Stimulated activated CD8-positive, alpha-beta memory T cell treated with anti-CD3 and anti-CD28 coated beads, Interleukin-4, amount 100 ng/mL, for 48 hours (primary cell): Measurements from ENCODE around the gene FRMD1.
"Not testable (repeated sequence)": the region's sequence is repeated elsewhere in the genome, so short reads cannot be mapped to it uniquely, and the experiment has no call there.

Experiments used
- DNase-seq: peaks from one replicate; pipeline ENCODE4 v3.0.0-alpha.2; 2020

The FRMD1 gene

DNA sequence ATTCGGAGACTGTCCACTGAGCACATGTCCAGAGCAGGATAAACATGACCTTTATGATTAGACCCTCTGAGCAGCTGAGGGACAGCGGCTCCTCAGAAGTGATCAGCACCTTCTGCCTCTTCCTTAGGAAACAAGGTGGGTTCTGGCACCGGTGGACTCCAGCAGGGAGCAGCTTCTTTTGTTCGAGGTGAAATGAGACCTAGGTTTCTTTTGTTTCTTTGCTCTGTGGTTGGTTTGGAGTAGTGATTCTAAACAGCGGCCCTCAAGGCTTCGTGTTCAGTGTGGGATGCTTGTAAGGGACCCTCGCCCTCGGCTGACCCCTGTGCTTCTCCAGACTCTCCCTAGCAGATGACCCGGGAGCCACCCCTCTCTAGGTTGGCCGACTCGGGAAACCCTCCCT lies 14.6 kb upstream of the FRMD1 start:
- DNase-seq, result no peak

DNA sequence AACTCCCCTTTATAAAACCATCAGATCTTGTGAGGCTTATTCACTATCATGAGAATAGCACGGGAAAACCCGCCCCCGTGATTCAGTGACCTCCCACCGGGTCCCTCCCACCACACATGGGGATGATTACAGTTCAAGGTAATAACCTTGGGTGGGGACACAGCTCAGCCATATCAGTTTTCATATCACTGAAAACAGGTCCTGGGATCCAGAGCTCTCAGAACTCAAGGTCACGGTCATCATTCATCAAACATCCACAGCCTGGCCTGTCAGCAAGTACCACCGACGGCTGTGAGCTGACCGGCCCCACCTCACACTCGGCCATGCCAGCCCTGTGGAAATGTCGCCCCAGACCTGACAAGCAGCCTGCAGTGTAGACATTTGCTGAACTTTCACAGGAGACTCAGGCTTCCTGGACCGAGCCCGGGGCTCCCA lies 14.1 kb upstream of the FRMD1 start:
- no peak for DNase-seq

- no peak for DNase-seq
Observed at GRCh38 chr6:168092541-168092940, 13.5 kb upstream of the FRMD1 start.

- DNase-seq, result no peak
Observed at GRCh38 chr6:168091381-168092264, 12.6 kb upstream of the FRMD1 start.

GRCh38 chr6:168090706-168091105 lies 11.7 kb upstream of the FRMD1 start:
- no peak for DNase-seq

- DNase-seq, result no peak
Observed at GRCh38 chr6:168090064-168090690, 11.2 kb upstream of the FRMD1 start.

DNA sequence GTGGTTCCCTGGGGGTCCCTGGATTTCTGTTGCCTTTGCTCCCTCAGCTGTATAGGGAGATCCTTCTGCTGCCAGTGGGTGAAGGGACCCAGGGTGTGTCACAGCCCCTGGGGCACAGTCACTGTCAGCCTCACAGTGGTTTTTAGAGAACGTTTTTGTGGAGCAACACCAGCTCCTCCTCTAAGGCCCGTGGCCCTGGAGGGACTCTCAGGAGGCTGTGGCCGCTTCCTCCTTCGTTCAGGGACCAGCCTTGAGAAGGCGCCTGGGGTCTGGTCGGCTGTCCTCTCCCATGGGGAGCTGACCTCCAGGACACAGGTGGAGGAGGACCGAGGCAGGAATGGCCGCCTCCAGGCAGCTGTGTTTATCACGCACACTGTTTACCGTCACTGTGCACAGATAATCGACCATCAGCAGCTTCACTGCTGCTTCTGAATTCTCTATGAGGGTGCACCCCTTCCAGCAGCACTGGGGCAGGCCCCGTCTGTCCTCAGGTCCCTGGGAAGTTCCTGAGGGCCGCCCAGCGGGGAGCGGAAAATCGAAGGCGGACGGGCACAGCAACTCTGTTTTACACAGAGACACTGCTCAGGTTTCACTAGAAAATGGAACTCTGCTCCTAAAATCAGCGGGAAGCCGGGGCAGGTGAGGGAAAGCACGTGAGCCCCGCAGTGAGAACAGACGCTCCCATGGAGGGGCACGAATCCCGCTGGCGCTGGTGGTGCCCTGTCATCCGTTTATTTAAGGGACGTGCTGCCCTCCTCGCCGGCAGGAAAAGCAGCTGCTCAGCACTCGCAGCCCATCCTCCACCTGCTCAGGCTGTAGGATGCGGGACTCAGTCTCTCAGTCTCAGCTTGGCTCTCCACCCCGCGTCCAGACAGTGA lies 10.4 kb upstream of the FRMD1 start:
- DNase-seq, result no peak

GRCh38 chr6:168088161-168089053 lies 9.4 kb upstream of the FRMD1 start:
- no peak for DNase-seq

- DNase-seq, result no peak
Observed at GRCh38 chr6:168087436-168088160, 8.6 kb upstream of the FRMD1 start.

- DNase-seq, result no peak
Observed at GRCh38 chr6:168086616-168087015, 7.6 kb upstream of the FRMD1 start.

DNA sequence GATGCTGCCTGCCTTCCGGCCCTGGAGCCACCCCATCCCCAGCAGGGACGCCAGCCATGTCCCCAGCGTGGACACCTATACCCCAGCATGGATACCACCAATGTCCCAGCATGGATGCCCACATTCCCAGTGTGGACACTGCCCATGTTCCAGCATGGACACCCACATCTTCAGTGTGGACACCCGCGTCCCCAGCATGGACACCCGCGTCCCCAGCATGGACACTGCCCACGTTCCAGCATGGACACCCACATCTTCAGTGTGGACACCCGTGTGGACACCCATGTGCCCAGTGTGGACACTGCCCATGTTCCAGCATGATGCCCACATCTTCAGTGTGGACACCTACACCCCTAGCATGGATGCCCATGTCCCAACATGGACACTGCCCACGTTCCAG lies 7.1 kb upstream of the FRMD1 start:
- DNase-seq, result no peak

DNA sequence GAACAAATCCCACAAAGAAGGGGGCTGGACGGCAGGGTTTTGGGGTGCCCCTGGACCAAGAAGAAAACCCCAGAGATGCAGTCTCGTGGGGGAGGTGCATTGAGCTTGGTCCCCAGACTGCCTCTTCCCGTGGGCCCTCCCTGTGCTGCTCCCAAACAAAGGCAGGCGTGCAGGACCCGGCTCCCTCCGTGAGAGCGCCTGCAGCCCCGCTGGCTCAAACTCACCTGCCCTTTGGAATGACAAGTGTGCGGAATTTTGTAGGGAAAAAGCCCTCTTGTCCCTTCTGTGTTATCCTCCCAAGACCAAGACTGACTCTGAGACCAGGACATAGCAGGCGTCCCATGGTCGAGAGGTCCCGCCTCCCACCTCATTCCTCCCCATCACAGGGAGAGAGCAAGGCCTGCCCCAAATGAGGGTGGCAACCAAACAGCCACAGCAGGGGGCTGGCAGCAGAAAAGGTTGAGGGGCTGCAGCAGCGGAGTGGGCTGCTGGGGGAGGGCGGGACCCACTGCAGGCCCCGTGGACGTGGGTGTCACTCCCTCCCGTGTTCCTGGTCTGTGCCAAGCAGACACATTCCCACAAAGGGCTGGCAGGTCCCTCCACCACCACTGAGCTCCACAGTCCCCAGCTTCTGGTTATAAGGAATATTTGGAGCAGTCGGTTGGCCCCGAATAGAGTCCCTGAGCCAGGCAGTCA lies 5.6 kb upstream of the FRMD1 start:
- DNase-seq, result no peak

- DNase-seq, result no peak
Observed at GRCh38 chr6:168083514-168083885, 4.5 kb upstream of the FRMD1 start.

DNA sequence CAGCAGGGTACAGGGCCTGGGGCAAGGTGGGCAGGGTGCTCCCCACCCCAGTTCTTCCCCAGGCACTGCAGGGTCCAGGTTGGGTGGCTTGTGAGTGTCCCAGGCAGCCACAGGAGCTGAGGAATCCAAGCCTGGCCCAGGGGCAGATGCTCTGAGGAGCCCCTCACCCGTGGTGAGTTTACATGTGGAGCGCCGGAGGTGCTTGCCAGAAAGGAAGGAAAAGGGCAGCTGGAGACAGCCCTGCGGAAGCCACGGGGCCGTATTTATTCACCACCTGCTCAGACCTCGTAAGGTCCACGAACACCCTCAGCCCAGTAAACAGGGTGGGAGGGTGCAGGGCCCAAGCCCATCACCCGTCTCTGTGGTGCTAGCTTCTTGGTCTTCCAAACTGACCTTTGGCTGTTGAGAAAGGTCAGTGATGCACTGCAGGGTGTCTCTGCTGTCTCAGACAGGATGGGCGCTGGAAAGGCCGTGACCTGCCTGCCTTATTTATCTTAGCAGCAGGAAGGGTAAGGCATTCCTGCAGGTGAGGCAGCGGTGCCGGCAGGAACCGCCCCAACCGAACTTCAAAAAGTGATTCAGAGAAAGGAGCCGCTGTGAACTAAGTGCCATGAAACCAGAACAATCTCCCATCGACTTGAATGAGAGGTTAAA lies 4.0 kb upstream of the FRMD1 start:
- DNase-seq, result no peak

- DNase-seq, result no peak
Observed at GRCh38 chr6:168081858-168082546, 3.0 kb upstream of the FRMD1 start.

- no peak for DNase-seq
Observed at GRCh38 chr6:168080393-168081077, 1.5 kb upstream of the FRMD1 start.

GRCh38 chr6:168078175-168078942 lies 653 bp downstream of the FRMD1 start:
- no peak for DNase-seq

- DNase-seq, result not testable (repeated sequence)
Observed at GRCh38 chr6:168077401-168077800, 1.6 kb downstream of the FRMD1 start.
